ENCODE measurements around the gene ADAP1. TPM values are rescaled to one million over a fixed set of nuclear protein-coding genes. Genes with fewer than 3 reads are reported as not detected.

ADAP1 gene
- total RNA-seq, 1 experiment from 2014 or later, result 77.6 TPM

- CTCF ChIA-PET, result no interaction called here
- peaks cover 65% of the 10 kb centered on the region for H3K36me3 Mint-ChIP-seq (ENCODE audit: insufficient read depth, unreplicated experiment)
- H3K36me3 ChIP-seq (ENCODE audit: control insufficient read depth, insufficient read depth, low read length), result peaks cover 5% of the 10 kb centered on the region
Observed at GRCh38 chr7:851204-851603, 103.3 kb downstream of the ADAP1 start.

GRCh38 chr7:849781-850180 lies 104.7 kb downstream of the ADAP1 start:
- ChIA-PET POLR2A (no interaction called here), CTCF (no interaction called here)
- Histone ChIP-seq H3K27me3 (replicated peaks; ENCODE audit: control insufficient read depth, insufficient read depth, low read length) (no peaks in the 10 kb centered on the region), H3K4me1 (no peaks in the 10 kb centered on the region), H3K9me3 (no peaks in the 10 kb centered on the region), H3K36me3 (ENCODE audit: control insufficient read depth, insufficient read depth, low read length) (peaks cover 5% of the 10 kb centered on the region), H3K4me3 (ENCODE audit: low read depth, low read length) (no peak overlapping the region)
- no peaks in the 10 kb centered on the region for H3K4me1 Mint-ChIP-seq (ENCODE audit: low read depth, unreplicated experiment)
- no peak for DNase-seq
- H3K27ac Mint-ChIP-seq (ENCODE audit: unreplicated experiment), result no peak overlapping the region
- TF ChIP-seq CTCF (IDR thresholded peaks at IDR 0.05; ENCODE audit: insufficient read depth in 1 of 2, low read depth in 1 of 2, low read length in 1 of 2, severe bottlenecking in 1 of 2, unreplicated experiment in 1 of 2), result no peak
- no peak overlapping the region for H3K4me3 Mint-ChIP-seq (ENCODE audit: unreplicated experiment)
- intact Hi-C loops (cut with micrococcal nuclease; ENCODE audit: unreplicated experiment), result no loop called here
- peaks cover 66% of the 10 kb centered on the region for H3K36me3 Mint-ChIP-seq (ENCODE audit: insufficient read depth, unreplicated experiment)
- no TSS peak for BruUV-seq (replicated peaks)
- H3K27me3 Mint-ChIP-seq (ENCODE audit: insufficient read depth, unreplicated experiment), result no peaks in the 10 kb centered on the region
- no peaks in the 10 kb centered on the region for H3K9me3 Mint-ChIP-seq (ENCODE audit: unreplicated experiment)

More at GRCh38 chr7:851204-851603, 103.3 kb downstream of the ADAP1 start:
- DNase-seq, result no peak
- no peak overlapping the region for H3K27ac Mint-ChIP-seq (ENCODE audit: unreplicated experiment)
- H3K27me3 Mint-ChIP-seq (ENCODE audit: insufficient read depth, unreplicated experiment), result no peaks in the 10 kb centered on the region
- no peak for TF ChIP-seq CTCF (IDR thresholded peaks at IDR 0.05; ENCODE audit: insufficient read depth in 1 of 2, low read depth in 1 of 2, low read length in 1 of 2, severe bottlenecking in 1 of 2, unreplicated experiment in 1 of 2)
- intact Hi-C loops (cut with micrococcal nuclease; ENCODE audit: unreplicated experiment), result no loop called here
- no peaks in the 10 kb centered on the region for H3K9me3 Mint-ChIP-seq (ENCODE audit: unreplicated experiment)
- Histone ChIP-seq H3K9me3 (no peaks in the 10 kb centered on the region), H3K27me3 (replicated peaks; ENCODE audit: control insufficient read depth, insufficient read depth, low read length) (no peaks in the 10 kb centered on the region), H3K4me1 (no peaks in the 10 kb centered on the region), H3K4me3 (ENCODE audit: low read depth, low read length) (no peak overlapping the region)
- BruUV-seq (replicated peaks), result no TSS peak
- POLR2A ChIA-PET, result no interaction called here
- H3K4me3 Mint-ChIP-seq (ENCODE audit: unreplicated experiment), result no peak overlapping the region
- H3K4me1 Mint-ChIP-seq (ENCODE audit: low read depth, unreplicated experiment), result no peaks in the 10 kb centered on the region

- H3K36me3 ChIP-seq (ENCODE audit: control insufficient read depth, insufficient read depth, low read length), result peaks cover 6% of the 10 kb centered on the region
- no peaks in the 10 kb centered on the region for H3K4me1 Mint-ChIP-seq (ENCODE audit: low read depth, unreplicated experiment)
- ChIA-PET CTCF (no interaction called here), POLR2A (no interaction called here)
- H3K9me3 Mint-ChIP-seq (ENCODE audit: unreplicated experiment), result no peaks in the 10 kb centered on the region
- no peaks in the 10 kb centered on the region for H3K27me3 ChIP-seq (replicated peaks; ENCODE audit: control insufficient read depth, insufficient read depth, low read length)
- BruUV-seq (replicated peaks), result no TSS peak
- H3K4me1 ChIP-seq, result no peaks in the 10 kb centered on the region
- H3K4me3 ChIP-seq (ENCODE audit: low read depth, low read length), result no peak overlapping the region
- no peak overlapping the region for H3K4me3 Mint-ChIP-seq (ENCODE audit: unreplicated experiment)
- H3K27me3 Mint-ChIP-seq (ENCODE audit: insufficient read depth, unreplicated experiment), result no peaks in the 10 kb centered on the region
- TF ChIP-seq CTCF (IDR thresholded peaks at IDR 0.05; ENCODE audit: insufficient read depth in 1 of 2, low read depth in 1 of 2, low read length in 1 of 2, severe bottlenecking in 1 of 2, unreplicated experiment in 1 of 2), result no peak
- intact Hi-C loops (cut with micrococcal nuclease; ENCODE audit: unreplicated experiment), result no loop called here
- no peak for DNase-seq
- peaks cover 66% of the 10 kb centered on the region for H3K36me3 Mint-ChIP-seq (ENCODE audit: insufficient read depth, unreplicated experiment)
- no peak overlapping the region for H3K27ac Mint-ChIP-seq (ENCODE audit: unreplicated experiment)
- H3K9me3 ChIP-seq, result no peaks in the 10 kb centered on the region
Observed at GRCh38 chr7:849145-849544, 105.3 kb downstream of the ADAP1 start.

Other genes with a start within 250 kb of the ADAP1 start
- 51.4 and 53.4 TPM in 2 replicates for gene DNAAF5, start 228.0 kb downstream of the ADAP1 start, total RNA-seq (2022)
- gene PRKAR1B, start 227.4 kb downstream of the ADAP1 start, total RNA-seq (2022), result 56.6 and 60.0 TPM in 2 replicates
- 141 and 146 TPM in 2 replicates for gene SUN1, start 122.2 kb downstream of the ADAP1 start, total RNA-seq (2022)
- gene GET4, start 78.1 kb downstream of the ADAP1 start, total RNA-seq (2022), result 124 and 130 TPM in 2 replicates
- 24.8 and 25.6 TPM in 2 replicates for gene COX19, start 20.9 kb upstream of the ADAP1 start, total RNA-seq (2022)
- 24.0 and 25.1 TPM in 2 replicates for gene CYP2W1, start 28.5 kb upstream of the ADAP1 start, total RNA-seq (2022)
- 1.8 and 3.0 TPM in 2 replicates for gene GPR146, start 89.9 kb upstream of the ADAP1 start, total RNA-seq (2022)
- gene GPER1, start 133.4 kb upstream of the ADAP1 start, total RNA-seq (2022), result 0.25 TPM in 1 of 2 replicates, not detected in the other
- gene ZFAND2A, start 205.5 kb upstream of the ADAP1 start, total RNA-seq (2022), result 32.1 and 33.6 TPM in 2 replicates

All from Caco-2 (cell line).